HepG2 (cell line): Measurements from ENCODE around the gene KDM1B. TPM values are rescaled to one million over a fixed set of nuclear protein-coding genes. Genes with fewer than 3 reads are reported as not detected.

ENCODE experiments used
- AGO2 ChIP-seq: fragments of 200-400 bp; formaldehyde crosslinking; optimal IDR thresholded peaks from 2 replicates; pipeline ENCODE3; 2017; ENCODE audit warnings: mild to moderate bottlenecking, low read depth, low read length, moderate library complexity
- FOSL2 ChIP-seq: sonication (generic); formaldehyde crosslinking; IDR thresholded peaks from 2 replicates; pipeline ENCODE4 v1.4.0; 2020; ENCODE audit warnings: missing genetic modification reagents
- FOXO1 ChIP-seq: sonication (generic); formaldehyde crosslinking; IDR thresholded peaks from 2 replicates; pipeline ENCODE4 v1.4.0; 2020; ENCODE audit warnings: missing genetic modification reagents
- GATAD2A ChIP-seq: IDR thresholded peaks from 2 replicates; pipeline ENCODE4 v1.6.1; 2016
- NFAT5 ChIP-seq: sonication (generic); formaldehyde crosslinking; IDR thresholded peaks from 2 replicates; pipeline ENCODE4 v1.4.0; 2020; ENCODE audit warnings: missing genetic modification reagents
- PAX8 ChIP-seq: sonication (generic); formaldehyde crosslinking; IDR thresholded peaks from 2 replicates; pipeline ENCODE4 v1.8.0; 2022; ENCODE audit warnings: mild to moderate bottlenecking, missing genetic modification reagents, borderline replicate concordance
- PHF20 ChIP-seq: sonication (generic); formaldehyde crosslinking; IDR thresholded peaks from 2 replicates; pipeline ENCODE4 v1.5.0; 2020; ENCODE audit warnings: mild to moderate bottlenecking, missing genetic modification reagents
- POLR2G ChIP-seq: fragments of 200-400 bp; formaldehyde crosslinking; IDR thresholded peaks from 2 replicates; pipeline ENCODE4 v1.6.1; 2018; ENCODE audit warnings: mild to moderate bottlenecking, low read depth, low read length, moderate library complexity
- SNAPC2 ChIP-seq: sonication (generic); formaldehyde crosslinking; IDR thresholded peaks from 2 replicates; pipeline ENCODE4 v1.8.1; 2022; ENCODE audit warnings: mild to moderate bottlenecking, missing genetic modification reagents
- TARDBP ChIP-seq: sonication (generic); formaldehyde crosslinking; IDR thresholded peaks from 2 replicates; pipeline ENCODE4 v1.8.0; 2022; ENCODE audit warnings: mild to moderate bottlenecking, missing genetic modification reagents
- TFDP2 ChIP-seq: sonication (generic); formaldehyde crosslinking; IDR thresholded peaks from 2 replicates; pipeline ENCODE4 v1.4.0; 2020; ENCODE audit warnings: missing genetic modification reagents
- ZFP82 ChIP-seq: sonication (generic); formaldehyde crosslinking; IDR thresholded peaks from 2 replicates; pipeline ENCODE4 v1.5.1; 2020; ENCODE audit warnings: mild to moderate bottlenecking, missing genetic modification reagents, borderline replicate concordance
- ZNF18 ChIP-seq: sonication (generic); formaldehyde crosslinking; IDR thresholded peaks from 2 replicates; pipeline ENCODE4 v1.8.0; 2022; ENCODE audit warnings: mild to moderate bottlenecking, missing genetic modification reagents; ENCODE audit not compliant: insufficient replicate concordance
- ZNF30 ChIP-seq: sonication (generic); formaldehyde crosslinking; IDR thresholded peaks from 2 replicates; pipeline ENCODE4 v1.5.0; 2020; ENCODE audit warnings: mild to moderate bottlenecking, missing genetic modification reagents
- ZNF562 ChIP-seq: sonication (generic); formaldehyde crosslinking; IDR thresholded peaks from 2 replicates; pipeline ENCODE4 v1.8.0; 2022; ENCODE audit warnings: missing genetic modification reagents, borderline replicate concordance
- ZNF660 ChIP-seq: sonication (generic); formaldehyde crosslinking; IDR thresholded peaks from 2 replicates; pipeline ENCODE4 v1.5.1; 2020; ENCODE audit warnings: mild to moderate bottlenecking, low read depth, missing genetic modification reagents, borderline replicate concordance
- polyA plus RNA-seq, 8 experiments: library from polyadenylated mRNA; depleted of rRNA in 3 of 8; stranded (reverse) in 7 of 8; unstranded in 1 of 8; fragments of >200 nt; fragmentation: Illumina TruSeq in 4 of 8; extraction: Trizol in 4 of 8; gene quantifications; 2 replicates each; pipeline versions ENCODE4 v1.2.1 to v1.2.3, GENCODE V29; 2011 to 2016; ENCODE audit warnings: low read depth in 4 of 8, missing spikeins in 1 of 8, mixed read lengths in 1 of 8; ENCODE audit not compliant: insufficient read depth in 1 of 8
- total RNA-seq, 5 experiments: library from RNA; depleted of rRNA; stranded (reverse); fragments of >200 nt; fragmentation: Illumina TruSeq; extraction: Trizol; gene quantifications; 2 replicates each; pipeline ENCODE4 v1.2.3, GENCODE V29; 2016; ENCODE audit warnings: low read depth in 1 of 5

Gene KDM1B
- total and polyA plus RNA-seq, 2 of the 13 experiments (the other 11 are each of a cell fraction or from before 2014, with no cell fraction given) = 9.8 to 13.2 TPM

- peak; percentile 52 for TF ChIP-seq TARDBP
- TF ChIP-seq POLR2G = peak; percentile 84
- TF ChIP-seq ZNF562 = peak; percentile 49; the same call in 1 of the 2 replicates
- TF ChIP-seq AGO2 = peak; percentile 72
- TF ChIP-seq ZFP82 (CRISPR knock-in tag) = peak; percentile 47; the same call in 1 of the 2 replicates
- no peak for TF ChIP-seq ZNF660
- no peak for TF ChIP-seq PAX8 (CRISPR knock-in tag)
- peak; percentile 39 for TF ChIP-seq FOXO1
- TF ChIP-seq ZNF18 (CRISPR knock-in tag) = no peak
- TF ChIP-seq SNAPC2 (CRISPR knock-in tag) = no peak
- peak; percentile 97 for TF ChIP-seq TFDP2
- TF ChIP-seq NFAT5 (CRISPR knock-in tag) = 0 out of 2 replicates have a peak, but pooled peaks have one; percentile 56
- peak; percentile 71 for TF ChIP-seq GATAD2A (CRISPR knock-in tag)
- TF ChIP-seq FOSL2 (CRISPR knock-in tag) = peak; percentile 38; the same call in 1 of the 2 replicates
- TF ChIP-seq ZNF30 (CRISPR knock-in tag) = no peak
- TF ChIP-seq PHF20 (CRISPR knock-in tag) = no peak; the same call in 1 of the 2 replicates
Observed at GRCh38 chr6:18264219-18264922, 109.1 kb downstream of the KDM1B start, which contains the start of gene DEK (continued).
